ENCODE measurements around the gene COL20A1.
"Not testable (repeated sequence)": the region's sequence is repeated elsewhere in the genome, so short reads cannot be mapped to it uniquely, and the experiment has no call there.

The COL20A1 gene

GRCh38 chr20:63377256-63377941 is 84.4 kb downstream of the COL20A1 start:
- DNase-seq (ENCODE audit: low read depth): no peak

- DNase-seq (ENCODE audit: low read depth): no peak
Measured at GRCh38 chr20:63377951-63378381, 85.0 kb downstream of the COL20A1 start.

- no peak for DNase-seq (ENCODE audit: low read depth)
Measured at GRCh38 chr20:63378626-63379025, 85.6 kb downstream of the COL20A1 start.

GRCh38 chr20:63379296-63379695 is 86.3 kb downstream of the COL20A1 start:
- no peak for DNase-seq (ENCODE audit: low read depth)

GRCh38 chr20:63379872-63380271 is 86.9 kb downstream of the COL20A1 start:
- not testable (repeated sequence) for DNase-seq (ENCODE audit: low read depth)

GRCh38 chr20:63380346-63380870 is 87.4 kb downstream of the COL20A1 start:
- DNase-seq (ENCODE audit: low read depth): no peak

- no peak for DNase-seq (ENCODE audit: low read depth)
Measured at GRCh38 chr20:63381781-63382431, 88.9 kb downstream of the COL20A1 start.

- no peak for DNase-seq (ENCODE audit: low read depth)
Measured at GRCh38 chr20:63382551-63383300, 89.7 kb downstream of the COL20A1 start.

- no peak for DNase-seq (ENCODE audit: low read depth)
Measured at GRCh38 chr20:63383556-63383955, 90.6 kb downstream of the COL20A1 start.

- DNase-seq (ENCODE audit: low read depth): no peak
Measured at GRCh38 chr20:63384336-63384735, 91.3 kb downstream of the COL20A1 start.

Measured in stromal cell of bone marrow (primary cell).